Measurements from ENCODE around the gene VSIR.
A peak's percentile ranks its signal among the peaks of the same experiment; 100 is the strongest.

The VSIR gene

DNA sequence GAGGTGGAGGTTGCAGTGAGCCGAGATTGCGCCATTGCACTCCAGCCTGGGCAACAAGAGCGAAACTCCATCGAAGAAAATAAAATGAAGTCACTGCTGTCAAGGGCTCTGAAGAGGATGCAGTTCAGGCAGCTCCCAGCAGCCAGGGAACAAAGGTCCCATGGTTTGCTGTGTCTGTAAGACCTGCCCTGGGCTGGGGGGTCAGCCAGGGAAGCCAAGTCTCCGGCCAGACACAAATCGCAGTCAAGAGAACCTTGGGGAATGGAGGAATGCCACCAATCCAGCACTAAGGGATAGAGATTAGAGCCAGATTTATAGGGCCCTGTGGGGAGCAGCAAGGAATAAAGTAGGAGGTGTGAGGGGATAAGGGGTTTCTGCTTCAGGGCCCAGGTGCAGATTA lies 28.9 kb upstream of the VSIR start:
- no peak for TF ChIP-seq JUND (IDR thresholded peaks at IDR 0.05; ENCODE audit: low read depth)
- no peak for DNase-seq (ENCODE audit: low read depth in 1 of 2, low spot score in 1 of 2)
- in situ Hi-C loops (cut with HindIII; ENCODE audit: low pct_unique_long_range_greater_than_20kb, low sequenced_read_pairs), result no loop called here

GRCh38 chr10:71801361-71801760 lies 28.0 kb upstream of the VSIR start:
- DNase-seq (ENCODE audit: low read depth in 1 of 2, low spot score in 1 of 2), result no peak
- TF ChIP-seq JUND (IDR thresholded peaks at IDR 0.05; ENCODE audit: low read depth), result no peak
- in situ Hi-C loops (cut with HindIII; ENCODE audit: low pct_unique_long_range_greater_than_20kb, low sequenced_read_pairs), result no loop called here

DNA sequence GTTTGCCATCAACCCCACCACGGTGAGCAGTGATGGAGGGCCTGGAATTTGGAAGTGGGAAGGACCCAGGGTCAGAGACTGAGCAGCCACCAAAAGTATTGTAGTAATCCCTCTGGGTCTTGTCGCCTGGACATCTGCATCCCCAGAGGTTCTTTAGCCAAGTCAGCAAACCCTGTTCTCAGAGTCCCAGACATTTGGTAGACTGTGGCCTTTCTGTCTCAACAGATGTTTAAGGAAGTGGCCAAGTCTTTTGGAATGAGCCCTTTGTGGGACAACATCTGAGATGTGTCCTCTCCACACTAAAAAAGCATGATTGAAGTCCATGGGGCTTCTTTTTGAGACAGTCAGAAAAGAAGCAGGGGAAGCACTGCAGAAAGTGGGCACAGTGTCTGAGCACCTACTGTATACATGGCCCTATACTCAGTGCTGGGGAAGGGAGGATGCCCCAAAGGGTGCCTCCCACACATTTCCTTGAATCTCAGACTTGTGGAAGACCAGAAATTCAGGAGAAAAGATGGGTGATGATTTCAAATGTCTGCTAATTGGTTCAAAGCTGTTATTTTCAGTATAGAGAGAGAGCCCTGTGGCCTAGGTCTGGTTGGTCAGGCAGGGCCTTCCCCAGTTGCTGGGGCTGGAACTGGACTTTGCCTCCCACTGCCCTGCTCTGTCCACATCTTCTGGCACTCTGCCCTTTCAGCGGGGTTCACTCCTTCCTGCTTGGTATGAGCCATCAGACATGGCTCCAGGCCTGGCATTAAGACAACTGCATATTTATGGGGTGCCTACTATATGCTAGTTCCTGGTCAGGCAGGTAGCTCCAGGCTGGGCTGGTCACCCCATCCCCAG lies 26.5 kb upstream of the VSIR start:
- in situ Hi-C loops (cut with HindIII; ENCODE audit: low pct_unique_long_range_greater_than_20kb, low sequenced_read_pairs), result no loop called here
- DNase-seq (ENCODE audit: low read depth in 1 of 2, low spot score in 1 of 2), result no peak
- no peak for TF ChIP-seq JUND (IDR thresholded peaks at IDR 0.05; ENCODE audit: low read depth)

- in situ Hi-C loops (cut with HindIII; ENCODE audit: low pct_unique_long_range_greater_than_20kb, low sequenced_read_pairs), result no loop called here
- DNase-seq (ENCODE audit: low read depth in 1 of 2, low spot score in 1 of 2), result no peak
- no peak for TF ChIP-seq JUND (IDR thresholded peaks at IDR 0.05; ENCODE audit: low read depth)
Observed at GRCh38 chr10:71799112-71799511, 25.8 kb upstream of the VSIR start.

DNA sequence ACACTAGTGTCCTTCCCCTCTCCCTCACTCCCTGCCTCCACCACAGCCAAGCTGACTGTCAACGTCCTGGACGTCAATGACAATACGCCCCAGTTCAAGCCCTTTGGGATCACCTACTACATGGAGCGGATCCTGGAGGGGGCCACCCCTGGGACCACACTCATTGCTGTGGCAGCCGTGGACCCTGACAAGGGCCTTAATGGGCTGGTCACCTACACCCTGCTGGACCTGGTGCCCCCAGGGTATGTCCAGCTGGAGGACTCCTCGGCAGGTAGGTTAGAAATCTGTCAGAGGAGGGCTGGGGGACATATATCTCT lies 24.9 kb upstream of the VSIR start:
- TF ChIP-seq JUND (IDR thresholded peaks at IDR 0.05; ENCODE audit: low read depth), result no peak
- no peak for DNase-seq (ENCODE audit: low read depth in 1 of 2, low spot score in 1 of 2)
- in situ Hi-C loops (cut with HindIII; ENCODE audit: low pct_unique_long_range_greater_than_20kb, low sequenced_read_pairs), result no loop called here

DNA sequence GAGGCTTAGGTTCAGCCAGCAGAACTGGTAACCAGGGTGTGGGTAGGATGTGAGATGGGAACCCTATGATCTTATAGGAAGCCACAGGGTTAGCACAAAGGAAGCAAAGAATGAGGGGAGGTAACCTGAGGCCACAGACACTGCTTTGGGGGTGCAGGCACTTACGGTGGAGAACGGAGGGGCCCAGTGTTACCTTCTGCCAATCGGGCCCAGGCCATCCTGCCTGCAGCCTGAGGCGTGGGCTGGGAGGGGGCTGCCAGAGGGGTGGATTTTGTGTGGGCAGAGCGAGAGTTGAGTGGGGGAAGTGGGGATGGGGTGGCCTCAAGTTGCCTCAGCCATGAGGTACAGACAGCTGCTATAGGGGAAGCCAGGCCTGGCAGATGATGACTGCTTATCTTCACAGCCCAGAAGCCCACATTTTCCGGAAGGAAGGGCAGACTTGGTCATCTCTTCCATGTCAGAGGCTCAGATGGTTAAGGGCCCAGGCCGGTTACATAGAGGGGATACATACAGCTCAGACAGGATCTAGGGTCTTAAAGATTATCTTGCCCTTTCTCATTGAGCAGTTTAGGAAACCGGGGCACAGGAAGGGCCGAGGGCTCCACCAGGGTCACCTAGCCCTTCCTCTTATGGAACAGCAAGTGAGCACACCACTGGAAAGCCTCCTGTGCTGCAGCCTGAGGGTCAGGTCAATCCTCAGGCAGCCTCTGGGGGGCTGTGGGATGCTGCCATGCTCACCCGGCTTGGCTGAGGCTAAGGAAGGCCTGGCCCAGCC lies 24.4 kb upstream of the VSIR start:
- no peak for TF ChIP-seq JUND (IDR thresholded peaks at IDR 0.05; ENCODE audit: low read depth)
- no peak for DNase-seq (ENCODE audit: low read depth in 1 of 2, low spot score in 1 of 2)
- in situ Hi-C loops (cut with HindIII; ENCODE audit: low pct_unique_long_range_greater_than_20kb, low sequenced_read_pairs), result no loop called here

- in situ Hi-C loops (cut with HindIII; ENCODE audit: low pct_unique_long_range_greater_than_20kb, low sequenced_read_pairs), result no loop called here
- DNase-seq (ENCODE audit: low read depth in 1 of 2, low spot score in 1 of 2), result peak in 1 of 2 experiments; percentile 32
- no peak for TF ChIP-seq JUND (IDR thresholded peaks at IDR 0.05; ENCODE audit: low read depth)
Observed at GRCh38 chr10:71796749-71797405, 23.6 kb upstream of the VSIR start.

DNA sequence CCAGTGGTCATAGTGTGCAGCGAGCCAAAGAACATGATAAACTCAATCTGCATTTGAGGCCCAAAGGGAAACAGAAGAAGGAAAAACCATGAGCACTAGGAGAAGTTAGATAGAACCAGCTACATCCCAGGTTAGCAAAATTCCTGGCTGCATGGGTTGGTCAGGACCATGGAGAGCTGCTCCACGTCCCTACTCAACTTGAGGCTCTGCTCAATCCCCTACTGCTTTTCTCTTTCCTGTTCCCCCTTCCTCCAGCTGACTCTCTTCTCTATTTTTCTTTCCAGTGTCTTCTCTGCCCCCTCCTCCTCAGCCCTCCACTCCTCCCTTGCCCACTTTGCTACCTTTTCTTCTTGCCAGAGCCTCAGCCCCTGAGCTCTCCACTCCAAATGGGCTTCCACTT lies 21.9 kb upstream of the VSIR start:
- no peak for TF ChIP-seq JUND (IDR thresholded peaks at IDR 0.05; ENCODE audit: low read depth)
- in situ Hi-C loops (cut with HindIII; ENCODE audit: low pct_unique_long_range_greater_than_20kb, low sequenced_read_pairs), result no loop called here
- DNase-seq (ENCODE audit: low read depth in 1 of 2, low spot score in 1 of 2), result peak; percentile 44 to 48

DNA sequence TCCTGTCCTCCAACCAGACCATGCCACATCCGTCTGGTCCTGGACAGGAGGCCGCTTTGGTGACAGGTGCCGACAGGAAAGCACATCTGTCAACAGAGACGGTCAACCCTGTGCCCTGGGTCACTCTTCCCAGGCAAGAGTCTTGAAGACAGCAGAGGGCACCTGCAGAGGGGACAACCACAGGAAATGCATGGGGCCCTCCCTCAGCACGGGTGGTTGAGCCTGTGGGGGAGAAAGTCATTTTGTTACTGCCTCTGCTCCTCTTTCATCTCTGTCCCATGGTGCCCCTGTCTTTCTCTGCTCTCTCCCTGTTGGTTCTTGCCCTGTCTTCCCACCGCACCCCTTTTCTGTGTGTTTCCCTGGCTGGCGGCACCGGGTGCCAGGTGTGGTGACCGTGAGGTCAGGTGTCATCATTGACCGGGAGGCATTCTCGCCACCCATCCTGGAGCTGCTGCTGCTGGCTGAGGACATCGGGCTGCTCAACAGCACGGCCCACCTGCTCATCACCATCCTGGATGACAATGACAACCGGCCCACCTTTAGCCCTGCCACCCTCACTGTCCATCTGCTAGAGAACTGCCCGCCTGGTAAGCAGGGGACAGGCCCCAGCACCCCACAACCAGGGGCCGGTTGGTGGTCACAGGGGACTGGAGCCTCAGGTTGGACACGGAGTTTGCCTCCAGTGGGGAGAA lies 17.6 kb upstream of the VSIR start:
- TF ChIP-seq JUND (IDR thresholded peaks at IDR 0.05; ENCODE audit: low read depth), result no peak
- no peak for DNase-seq (ENCODE audit: low read depth in 1 of 2, low spot score in 1 of 2)
- in situ Hi-C loops (cut with HindIII; ENCODE audit: low pct_unique_long_range_greater_than_20kb, low sequenced_read_pairs), result no loop called here

DNA sequence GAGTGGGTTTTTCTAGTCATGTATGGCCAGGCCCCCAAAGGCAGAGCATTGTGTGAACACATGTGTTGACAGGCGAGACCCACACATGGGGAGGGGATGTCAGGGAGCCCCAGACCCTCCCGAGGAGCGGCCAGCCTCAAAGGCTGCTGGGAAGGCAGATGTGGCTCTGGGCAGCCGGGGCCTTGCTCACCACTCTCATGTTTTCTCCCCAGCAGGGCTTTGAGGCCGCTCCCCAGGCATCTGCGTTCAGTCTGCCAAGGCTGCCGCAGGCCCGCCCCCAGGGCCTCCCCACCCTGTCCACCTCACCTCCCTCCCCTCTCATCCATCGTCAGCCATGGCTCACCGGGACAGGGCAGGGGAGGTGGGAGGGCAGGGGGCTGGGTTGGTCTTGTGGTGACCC lies 16.6 kb upstream of the VSIR start:
- in situ Hi-C loops (cut with HindIII; ENCODE audit: low pct_unique_long_range_greater_than_20kb, low sequenced_read_pairs), result no loop called here
- DNase-seq (ENCODE audit: low read depth in 1 of 2, low spot score in 1 of 2), result no peak
- no peak for TF ChIP-seq JUND (IDR thresholded peaks at IDR 0.05; ENCODE audit: low read depth)

GRCh38 chr10:71788954-71789353 lies 15.6 kb upstream of the VSIR start:
- TF ChIP-seq JUND (IDR thresholded peaks at IDR 0.05; ENCODE audit: low read depth), result no peak
- DNase-seq (ENCODE audit: low read depth in 1 of 2, low spot score in 1 of 2), result no peak
- in situ Hi-C loops (cut with HindIII; ENCODE audit: low pct_unique_long_range_greater_than_20kb, low sequenced_read_pairs), result no loop called here

DNA sequence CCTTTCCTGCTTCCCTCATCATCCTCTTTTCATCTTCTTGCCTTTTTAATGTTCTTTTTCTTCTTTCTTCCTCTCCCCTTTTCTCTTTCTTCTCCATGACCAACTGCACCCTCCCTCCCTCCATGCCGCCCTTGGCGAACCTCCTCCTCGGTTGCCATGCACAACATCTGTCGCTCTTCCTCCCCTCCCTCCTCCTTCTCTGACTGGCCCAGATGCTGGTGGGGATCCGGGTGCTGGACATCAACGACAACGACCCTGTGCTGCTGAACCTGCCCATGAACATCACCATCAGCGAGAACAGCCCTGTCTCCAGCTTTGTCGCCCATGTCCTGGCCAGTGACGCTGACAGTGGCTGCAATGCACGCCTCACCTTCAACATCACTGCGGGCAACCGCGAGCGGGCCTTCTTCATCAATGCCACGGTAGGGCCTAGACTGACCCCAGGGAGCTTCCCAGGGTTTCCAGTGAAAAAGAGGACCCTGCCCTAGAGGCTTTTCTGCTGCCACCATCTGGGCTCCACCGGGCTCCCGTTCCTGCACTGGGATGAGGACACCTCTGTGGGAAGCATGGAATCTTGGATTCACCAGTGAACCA lies 11.5 kb upstream of the VSIR start:
- in situ Hi-C loops (cut with HindIII; ENCODE audit: low pct_unique_long_range_greater_than_20kb, low sequenced_read_pairs), result no loop called here
- no peak for TF ChIP-seq JUND (IDR thresholded peaks at IDR 0.05; ENCODE audit: low read depth)
- no peak for DNase-seq (ENCODE audit: low read depth in 1 of 2, low spot score in 1 of 2)

Measured in T47D (cell line).